K562 (cell line): Measurements from ENCODE around the gene EYA3. TPM values are rescaled to one million over a fixed set of nuclear protein-coding genes. Genes with fewer than 3 reads are reported as not detected.
A peak's percentile ranks its signal among the peaks of the same experiment; 100 is the strongest.

Source experiments
- FOXA3 ChIP-seq, 2 experiments: fragments of 450-650 bp in 1 of 2; sonication (generic) in 1 of 2; formaldehyde crosslinking; IDR thresholded peaks in 1 of 2; conservative IDR thresholded peaks in 1 of 2; 2 replicates each; pipeline versions ENCODE4 v1.4.0 to v1.8.0; 2020 to 2022; ENCODE audit warnings: mild to moderate bottlenecking in 2 of 2, missing genetic modification reagents in 1 of 2
- KDM4B ChIP-seq, 2 experiments: fragments of 450-650 bp in 1 of 2; sonication (generic) in 1 of 2; IDR thresholded peaks; 2 replicates each; pipeline ENCODE4 v1.6.1; 2016 to 2017; ENCODE audit warnings: borderline replicate concordance in 2 of 2, antibody characterized with exemption in 1 of 2, low read depth in 1 of 2, mild to moderate bottlenecking in 1 of 2
- KLF16 ChIP-seq: IDR thresholded peaks from 2 replicates; pipeline ENCODE4 v1.6.1; 2016; ENCODE audit warnings: antibody characterized with exemption
- MAFG ChIP-seq: fragments of 450-650 bp; conservative IDR thresholded peaks from 2 replicates; pipeline ENCODE4 v1.6.1; 2016; ENCODE audit warnings: missing genetic modification characterization, missing compliant biosample characterization
- MITF ChIP-seq: IDR thresholded peaks from 2 replicates; pipeline ENCODE4 v1.6.1; 2014; ENCODE audit warnings: antibody characterized with exemption
- NFIX ChIP-seq: fragments of 250-450 bp; sonication (Bioruptor Pico); IDR thresholded peaks from 2 replicates; pipeline ENCODE4 v1.4.0; 2020; ENCODE audit warnings: low read depth, mild to moderate bottlenecking, moderate library complexity
- PBX2 ChIP-seq, 2 experiments: IDR thresholded peaks in 1 of 2; conservative IDR thresholded peaks in 1 of 2; 2 replicates each; pipeline ENCODE4 v1.6.1; 2016; ENCODE audit warnings: low read depth in 2 of 2, mild to moderate bottlenecking in 1 of 2, missing compliant biosample characterization in 1 of 2, missing genetic modification characterization in 1 of 2, moderate library complexity in 1 of 2
- PRDM10 ChIP-seq: fragments of 450-650 bp; IDR thresholded peaks from 2 replicates; pipeline ENCODE4 v1.6.1; 2018; ENCODE audit not compliant: partially characterized antibody
- RCOR1 ChIP-seq, 2 experiments: IDR thresholded peaks; 2 replicates each; pipeline ENCODE4 v1.6.1; 2012; ENCODE audit warnings: low read depth in 2 of 2, low read length in 2 of 2, borderline replicate concordance in 1 of 2, improper control_type of control experiment in 1 of 2
- SMAD2 ChIP-seq: fragments of 150-350 bp; IDR thresholded peaks from 2 replicates; pipeline ENCODE4 v1.6.1; 2014; ENCODE audit warnings: low read depth, mild to moderate bottlenecking, low read length
- SMARCB1 ChIP-seq: IDR thresholded peaks from 2 replicates; pipeline ENCODE4 v1.6.1; 2011; ENCODE audit warnings: improper control_type of control experiment, low read depth; ENCODE audit not compliant: insufficient read length
- TCFL5 ChIP-seq: fragments of 250-450 bp; sonication (Bioruptor Pico); conservative IDR thresholded peaks from 2 replicates; pipeline ENCODE4 v1.6.1; 2021; ENCODE audit warnings: mild to moderate bottlenecking, moderate library complexity, matching md5 sums
- TEAD4 ChIP-seq, 2 experiments: sonication (generic) in 1 of 2; formaldehyde crosslinking in 1 of 2; IDR thresholded peaks; 2 replicates each; pipeline versions ENCODE4 v1.6.1 to v1.8.0; 2012 to 2022; ENCODE audit warnings: borderline replicate concordance in 1 of 2, inconsistent platforms in 1 of 2, low read length in 1 of 2, mild to moderate bottlenecking in 1 of 2, missing genetic modification reagents in 1 of 2
- U2AF2 ChIP-seq: fragments of 200-400 bp; formaldehyde crosslinking; optimal IDR thresholded peaks from 2 replicates; pipeline ENCODE3; 2017; ENCODE audit warnings: low read depth, mild to moderate bottlenecking, low read length
- ZBTB9 ChIP-seq: fragments of 450-650 bp; formaldehyde crosslinking; IDR thresholded peaks from 2 replicates; pipeline ENCODE4 v1.4.0; 2020; ENCODE audit warnings: mild to moderate bottlenecking, moderate library complexity
- ZFP36 ChIP-seq: fragments of 150-350 bp; IDR thresholded peaks from 2 replicates; pipeline ENCODE4 v1.6.1; 2018; ENCODE audit warnings: low read length, low read depth; ENCODE audit not compliant: partially characterized antibody
- polyA plus RNA-seq, 8 experiments: library from polyadenylated mRNA; depleted of rRNA in 4 of 8; stranded (reverse) in 5 of 8; unstranded in 3 of 8; fragments of >200 nt; fragmentation: Nextera tagmentation in 2 of 8; fragmentation: Illumina TruSeq in 1 of 8; extraction: Ambion mirVana in 2 of 8; extraction: Trizol in 1 of 8; gene quantifications; 2 replicates each; pipeline versions ENCODE4 v1.2.1 to v1.2.3, GENCODE V29; 2011 to 2014; ENCODE audit warnings: inconsistent platforms in 1 of 8, missing spikeins in 1 of 8
- total RNA-seq, 7 experiments: library from RNA; depleted of rRNA in 6 of 7; stranded (reverse); fragments of >200 nt in 6 of 7; fragmentation: Illumina TruSeq in 2 of 7; extraction: Trizol in 2 of 7; gene quantifications; 2 replicates each; pipeline versions ENCODE4 v1.2.1 to v1.2.3, GENCODE V29; 2011 to 2021; ENCODE audit warnings: low replicate concordance in 1 of 7

Gene EYA3
- total and polyA plus RNA-seq, 9 of the 15 experiments (the other 6 are each of a cell fraction or from before 2014, with no cell fraction given): 21.7 to 64.0 (median 43.6) TPM

GRCh38 chr1:28056129-28056925 is 32.1 kb downstream of the EYA3 start (continued):
- TF ChIP-seq PRDM10 (peak; percentile 22), ZFP36 (no peak), SMARCB1 (no peak), TCFL5 (CRISPR knock-in tag) (no peak), KLF16 (0 out of 2 replicates have a peak, but pooled peaks have one; percentile 39), FOXA3 (CRISPR knock-in tag; conservative IDR thresholded peaks at IDR 0.05 in 1 of 2, IDR thresholded peaks at IDR 0.05 in 1 of 2) (no peak), KDM4B (IDR thresholded peaks at IDR 0.05; ENCODE audit: borderline replicate concordance in 2 of 2, low read depth in 1 of 2) (no peak), U2AF2 (no peak), TEAD4 (IDR thresholded peaks at IDR 0.05; ENCODE audit: low read length) (0 out of 2 replicates have a peak, but pooled peaks have one; percentile 42), TEAD4 (CRISPR knock-in tag; IDR thresholded peaks at IDR 0.05; ENCODE audit: borderline replicate concordance) (no peak), SMAD2 (no peak), NFIX (CRISPR knock-in tag) (no peak), ZBTB9 (CRISPR knock-in tag) (peak; percentile 92), MAFG (0 out of 2 replicates have a peak, but pooled peaks have one; percentile 14), MITF (peak; percentile 42; the same call in 1 of the 2 replicates), PBX2 (CRISPR knock-in tag; IDR thresholded peaks at IDR 0.05; ENCODE audit: low read depth) (no peak), PBX2 (tag; conservative IDR thresholded peaks at IDR 0.05; ENCODE audit: low read depth) (peak; percentile 83), RCOR1 (IDR thresholded peaks at IDR 0.05; ENCODE audit: borderline replicate concordance in 1 of 2, low read depth in 2 of 2, low read length in 2 of 2) (no peak)
